MM.1S (cell line): ENCODE measurements around the gene SMIM14.

Experiments used
- CTCF ChIP-seq: fragments of 300-600 bp; sonication (generic); IDR thresholded peaks from 2 replicates; pipeline ENCODE4 v1.5.1; 2016; ENCODE audit warnings: antibody characterized with exemption, low read length, mixed read lengths
- EZH2 ChIP-seq: fragments of 300-600 bp; sonication (generic); optimal IDR thresholded peaks from 2 replicates; pipeline ENCODE3; 2017; ENCODE audit warnings: low read depth, mild to moderate bottlenecking, antibody characterized with exemption, low read length, mixed read lengths
- EZH2phosphoT487 ChIP-seq: fragments of 300-600 bp; sonication (generic); IDR thresholded peaks from 2 replicates; pipeline ENCODE4 v1.6.1; 2018; ENCODE audit warnings: antibody characterized with exemption, low read length

GRCh38 chr4:39571054-39571453 is 67.6 kb downstream of the SMIM14 start:
- TF ChIP-seq CTCF (no peak), EZH2 (no peak), EZH2phosphoT487 (no peak)
